ENCODE measurements around the gene ZNF629.

GRCh38 chr16:30769379-30770089 is 17.5 kb downstream of the ZNF629 start:
- TF ChIP-seq, protein P1, sequence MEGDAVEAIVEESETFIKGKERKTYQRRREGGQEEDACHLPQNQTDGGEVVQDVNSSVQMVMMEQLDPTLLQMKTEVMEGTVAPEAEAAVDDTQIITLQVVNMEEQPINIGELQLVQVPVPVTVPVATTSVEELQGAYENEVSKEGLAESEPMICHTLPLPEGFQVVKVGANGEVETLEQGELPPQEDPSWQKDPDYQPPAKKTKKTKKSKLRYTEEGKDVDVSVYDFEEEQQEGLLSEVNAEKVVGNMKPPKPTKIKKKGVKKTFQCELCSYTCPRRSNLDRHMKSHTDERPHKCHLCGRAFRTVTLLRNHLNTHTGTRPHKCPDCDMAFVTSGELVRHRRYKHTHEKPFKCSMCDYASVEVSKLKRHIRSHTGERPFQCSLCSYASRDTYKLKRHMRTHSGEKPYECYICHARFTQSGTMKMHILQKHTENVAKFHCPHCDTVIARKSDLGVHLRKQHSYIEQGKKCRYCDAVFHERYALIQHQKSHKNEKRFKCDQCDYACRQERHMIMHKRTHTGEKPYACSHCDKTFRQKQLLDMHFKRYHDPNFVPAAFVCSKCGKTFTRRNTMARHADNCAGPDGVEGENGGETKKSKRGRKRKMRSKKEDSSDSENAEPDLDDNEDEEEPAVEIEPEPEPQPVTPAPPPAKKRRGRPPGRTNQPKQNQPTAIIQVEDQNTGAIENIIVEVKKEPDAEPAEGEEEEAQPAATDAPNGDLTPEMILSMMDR (IDR thresholded peaks at IDR 0.05): no peak
- no peak for TF ChIP-seq EZH2 (IDR thresholded peaks at IDR 0.05; ENCODE audit: borderline replicate concordance, insufficient read depth, low read depth, low read length, poor library complexity, severe bottlenecking)

Data from B cell (primary cell).